Measurements from ENCODE around the gene ELMO1. TPM values are rescaled to one million over a fixed set of nuclear protein-coding genes. Genes with fewer than 3 reads are reported as not detected.

ELMO1 gene
- total and polyA plus RNA-seq, 2 experiments from 2014 or later, result 6.5 to 24.9 TPM

- no peak overlapping the region for H2AFZ ChIP-seq
- Mint-ChIP-seq H3K4me1 (peaks cover 10% of the 10 kb centered on the region), H3K9me3 (no peaks in the 10 kb centered on the region), H3K4me3 (no peak overlapping the region), H3K36me3 (ENCODE audit: low read depth) (no peaks in the 10 kb centered on the region; the same call in 2 of the 3 replicates), H3K27me3 (ENCODE audit: insufficient read depth, low read depth, poor library complexity) (no peaks in the 10 kb centered on the region), H3K27ac (peak overlapping the region; percentile 12; the same call in 1 of the 2 replicates)
- H3K36me3 ChIP-seq (ENCODE audit: insufficient read depth), result no peaks in the 10 kb centered on the region
- H3F3A ChIP-seq (replicated peaks; ENCODE audit: low read depth), result no peaks in the 10 kb centered on the region
- H3K9me2 ChIP-seq (ENCODE audit: insufficient read depth), result no peaks in the 10 kb centered on the region
- TF ChIP-seq EZH2phosphoT487 (IDR thresholded peaks at IDR 0.05; ENCODE audit: unreplicated experiment), result no peak
- no peak for TF ChIP-seq ETS1 (IDR thresholded peaks at IDR 0.05)
- no peak for TF ChIP-seq ZNF114 (CRISPR knock-in tag; IDR thresholded peaks at IDR 0.05)
- TF ChIP-seq NANOG (IDR thresholded peaks at IDR 0.05; ENCODE audit: borderline replicate concordance), result no peak
- TF ChIP-seq POLR2AphosphoS5 (IDR thresholded peaks at IDR 0.05; ENCODE audit: low read depth), result no peak
- TF ChIP-seq STAT1 (IDR thresholded peaks at IDR 0.05; ENCODE audit: unreplicated experiment), result no peak
- TF ChIP-seq EZH2 (IDR thresholded peaks at IDR 0.05; ENCODE audit: low read depth, unreplicated experiment), result no peak
- TF ChIP-seq JUNB (IDR thresholded peaks at IDR 0.05; ENCODE audit: unreplicated experiment), result no peak
- no peak for TF ChIP-seq REST (IDR thresholded peaks at IDR 0.05; ENCODE audit: unreplicated experiment)
- no peak for TF ChIP-seq CTCF (conservative IDR thresholded peaks at IDR 0.05; ENCODE audit: low read depth in 2 of 2)
- no peak for TF ChIP-seq ZNF331 (CRISPR knock-in tag; IDR thresholded peaks at IDR 0.05; ENCODE audit: low read depth)
- H3K4me3 ChIP-seq, result no peak overlapping the region
- H3K4me1 ChIP-seq (ENCODE audit: insufficient read depth), result 0 out of 2 replicates have a peak, but pooled peaks cover 6% of the 10 kb centered on the region
- no peaks in the 10 kb centered on the region for H3K27me3 ChIP-seq (ENCODE audit: insufficient read depth)
- H3K79me2 ChIP-seq (replicated peaks; ENCODE audit: insufficient read depth), result no peaks in the 10 kb centered on the region
- ATAC-seq (no peak), DNase-seq (ENCODE audit: low spot score) (no peak)
- no peaks in the 10 kb centered on the region for H4K20me1 ChIP-seq (replicated peaks; ENCODE audit: insufficient read depth)
- no peak overlapping the region for H3K27ac ChIP-seq (ENCODE audit: low read depth)
- no peak overlapping the region for H3K4me2 ChIP-seq
Observed at GRCh38 chr7:37418381-37418780, 30.3 kb downstream of the ELMO1 start.

Data from GM23338 (cell line).